Activated T-helper 2 cell treated with anti-CD3 and anti-CD28 coated beads, Interferon-gamma antibody, Interleukin-2, Interleukin-4, amounts not matched to agents 10 μg/mL and 5 μg/mL and 100 μg/mL, durations not matched to agents 14 hours and 24 hours and 36 hours (primary cell): ENCODE results near the gene MTMR2. TPM values are rescaled to one million over a fixed set of nuclear protein-coding genes. Genes with fewer than 3 reads are reported as not detected.
A peak's percentile ranks its signal among the peaks of the same experiment; 100 is the strongest.
"Not testable (repeated sequence)": the region's sequence is repeated elsewhere in the genome, so short reads cannot be mapped to it uniquely, and the experiment has no call there.

Source experiments
- DNase-seq: peaks from one replicate; pipeline ENCODE4 v3.0.0; 2021; ENCODE audit warnings: low spot score
- H3K27ac Mint-ChIP-seq: one replicate; pipeline ENCODE4 v1.8.0; 2021; ENCODE audit warnings: mixed read lengths
- H3K27me3 Mint-ChIP-seq: one replicate; pipeline ENCODE4 v1.8.0; 2021; ENCODE audit warnings: low read depth, mixed read lengths
- H3K36me3 Mint-ChIP-seq: one replicate; pipeline ENCODE4 v1.8.0; 2021; ENCODE audit warnings: low read depth, mixed read lengths
- H3K4me1 Mint-ChIP-seq: one replicate; pipeline ENCODE4 v1.8.0; 2021; ENCODE audit warnings: low read depth, mixed read lengths
- H3K4me3 Mint-ChIP-seq: one replicate; pipeline ENCODE4 v1.8.0; 2021; ENCODE audit warnings: low read depth, mild to moderate bottlenecking, moderate library complexity, mixed read lengths
- H3K9me3 Mint-ChIP-seq: one replicate; pipeline ENCODE4 v1.8.0; 2021; ENCODE audit warnings: mixed read lengths
- intact Hi-C: fragments of 100-400 bp; cut with micrococcal nuclease; formaldehyde crosslinking; loops from one replicate; pipeline ENCODE4 v1.15.1; 2023
- total RNA-seq: library from RNA; stranded (reverse); gene quantifications from 2 replicates; pipeline ENCODE4 v1.2.3, GENCODE V29; 2022

MTMR2 gene
- total RNA-seq, 1 donor from 2014 or later: 45.4 TPM

DNA sequence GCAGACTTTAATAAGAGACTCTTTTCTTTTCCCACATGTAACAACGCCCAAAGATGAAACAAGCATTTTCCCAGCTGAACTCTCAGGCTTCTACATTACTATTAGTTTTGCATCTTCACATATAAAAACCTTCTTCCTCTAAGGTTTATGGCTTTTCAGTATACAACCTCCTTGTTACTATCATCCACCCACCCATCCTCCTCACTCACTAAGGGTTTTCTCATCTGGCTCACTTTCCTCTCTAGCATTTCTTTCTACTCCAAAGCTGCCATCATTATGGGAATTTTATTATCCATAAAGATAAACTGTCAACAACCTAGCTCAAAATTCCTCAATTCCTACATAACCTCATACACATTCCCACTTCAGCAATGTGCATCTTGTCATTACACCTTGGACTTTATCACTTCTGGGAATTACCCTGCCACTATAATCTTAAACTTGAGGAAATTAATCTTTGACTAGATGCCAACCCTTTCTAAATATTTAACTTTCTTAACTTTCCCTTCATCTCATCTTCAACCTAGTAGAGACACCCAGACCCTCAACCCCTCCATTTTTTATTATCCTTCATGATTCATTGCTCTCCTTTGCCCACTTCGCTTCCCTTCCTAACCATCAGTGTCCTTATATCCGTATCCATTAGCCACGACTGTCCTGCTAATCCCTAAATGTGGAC is 30.9 kb downstream of the MTMR2 start:
- intact Hi-C loops: no loop called here
- no peak for DNase-seq
- no peak overlapping the region for H3K4me3 Mint-ChIP-seq
- H3K27me3 Mint-ChIP-seq: no peaks in the 10 kb centered on the region
- no peak overlapping the region for H3K27ac Mint-ChIP-seq
- no peaks in the 10 kb centered on the region for H3K9me3 Mint-ChIP-seq
- H3K36me3 Mint-ChIP-seq: no peaks in the 10 kb centered on the region
- H3K4me1 Mint-ChIP-seq: peaks cover 4% of the 10 kb centered on the region

DNA sequence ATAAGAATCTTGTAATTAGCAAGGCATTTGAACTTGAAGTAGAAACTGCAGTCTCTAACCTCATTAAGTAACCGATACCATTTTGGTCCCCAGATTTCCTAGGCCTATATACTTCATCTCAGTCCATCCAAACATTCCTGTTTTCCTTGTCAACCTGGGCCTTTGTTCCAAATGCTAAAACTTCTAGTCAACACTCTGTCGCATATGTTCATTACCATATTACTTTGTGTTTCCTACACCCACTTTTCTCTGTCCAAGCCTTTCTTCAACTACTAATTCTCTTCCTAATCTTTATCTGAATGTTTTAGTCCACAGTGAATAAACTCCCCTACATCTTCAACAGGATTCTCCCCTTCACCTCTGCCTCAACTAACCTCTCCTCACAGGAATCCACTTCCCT is 31.4 kb downstream of the MTMR2 start:
- DNase-seq: no peak
- peaks cover 4% of the 10 kb centered on the region for H3K4me1 Mint-ChIP-seq
- H3K4me3 Mint-ChIP-seq: no peak overlapping the region
- no peaks in the 10 kb centered on the region for H3K27me3 Mint-ChIP-seq
- intact Hi-C loops: no loop called here
- no peaks in the 10 kb centered on the region for H3K9me3 Mint-ChIP-seq
- H3K36me3 Mint-ChIP-seq: no peaks in the 10 kb centered on the region
- H3K27ac Mint-ChIP-seq: no peak overlapping the region

DNA sequence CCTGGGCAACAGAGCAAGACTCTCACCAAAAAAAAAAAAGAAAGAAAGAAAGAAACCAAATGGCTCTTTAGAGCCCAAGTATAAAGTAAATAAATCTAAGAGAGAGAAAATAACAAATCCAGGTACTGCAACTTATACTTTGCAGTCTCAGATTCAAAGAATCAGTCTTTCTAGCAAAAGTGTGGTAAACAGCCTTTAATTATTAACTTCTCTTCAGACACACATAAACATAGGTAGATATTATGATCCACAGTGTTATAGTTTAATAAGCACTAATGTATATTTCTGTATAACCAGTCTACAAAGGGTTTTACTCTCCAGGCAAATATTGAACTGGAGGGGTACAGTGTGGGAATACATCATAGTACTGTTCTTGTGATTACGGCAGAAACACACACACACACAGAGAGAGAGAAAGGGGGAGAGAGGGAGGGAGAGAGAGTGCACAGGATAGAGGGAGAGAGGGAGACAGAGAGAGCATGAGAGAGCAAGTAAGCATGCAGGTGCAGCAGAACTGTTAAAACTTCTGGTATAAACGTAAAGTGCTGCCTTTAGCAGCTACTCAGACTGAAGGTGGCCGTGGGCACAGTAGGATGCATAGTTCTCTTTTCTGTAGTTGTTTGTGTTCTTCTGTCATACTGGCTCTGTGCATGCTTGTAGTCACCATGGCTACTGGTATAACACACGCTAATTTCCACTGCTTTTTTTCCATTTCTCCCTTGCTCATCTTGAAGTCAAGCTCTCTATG is 32.3 kb downstream of the MTMR2 start:
- no peaks in the 10 kb centered on the region for H3K9me3 Mint-ChIP-seq
- intact Hi-C loops: no loop called here
- H3K4me3 Mint-ChIP-seq: no peak overlapping the region
- H3K27ac Mint-ChIP-seq: no peak overlapping the region
- peaks cover 4% of the 10 kb centered on the region for H3K4me1 Mint-ChIP-seq
- DNase-seq: no peak
- H3K36me3 Mint-ChIP-seq: no peaks in the 10 kb centered on the region
- H3K27me3 Mint-ChIP-seq: no peaks in the 10 kb centered on the region

DNA sequence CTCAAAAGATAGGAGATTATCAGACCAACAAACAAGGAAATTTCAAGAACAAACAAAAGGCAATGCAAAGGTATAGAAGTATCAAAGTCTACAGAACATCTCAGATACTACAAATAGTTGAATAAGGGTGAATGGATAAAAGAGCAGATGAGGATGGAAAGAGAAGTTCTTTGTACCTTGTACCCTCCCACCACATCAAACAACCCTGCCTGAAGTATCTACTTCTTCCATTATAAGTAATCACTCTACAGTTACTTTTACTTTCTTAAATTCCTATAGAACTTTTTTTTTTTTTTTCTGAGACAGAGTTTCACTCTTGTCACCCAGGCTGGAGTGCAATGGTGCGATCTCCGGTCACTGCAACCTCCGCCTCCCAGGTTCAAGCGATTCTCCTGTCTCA is 35.1 kb downstream of the MTMR2 start:
- H3K27ac Mint-ChIP-seq: no peak overlapping the region
- intact Hi-C loops: no loop called here
- H3K9me3 Mint-ChIP-seq: no peaks in the 10 kb centered on the region
- DNase-seq: no peak
- no peaks in the 10 kb centered on the region for H3K27me3 Mint-ChIP-seq
- no peak overlapping the region for H3K4me3 Mint-ChIP-seq
- no peaks in the 10 kb centered on the region for H3K4me1 Mint-ChIP-seq
- H3K36me3 Mint-ChIP-seq: peaks cover 7% of the 10 kb centered on the region

DNA sequence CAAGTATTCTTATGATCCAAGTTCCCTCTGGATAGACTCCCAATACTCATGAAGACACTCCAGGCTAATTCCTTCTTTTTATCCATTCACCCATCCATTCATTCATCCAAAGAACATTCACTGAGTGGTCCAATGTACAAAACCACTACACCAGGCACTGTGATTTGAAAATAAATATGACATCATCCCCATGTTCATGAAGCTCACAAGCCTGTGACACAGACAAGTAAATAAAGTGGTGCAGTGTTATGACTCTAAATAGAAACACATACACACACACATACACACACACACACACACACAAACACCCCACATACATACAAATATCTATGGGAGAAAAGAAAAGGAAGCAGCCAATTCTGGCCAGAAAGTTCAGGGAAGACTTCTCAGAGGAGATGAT is 35.5 kb downstream of the MTMR2 start:
- no peaks in the 10 kb centered on the region for H3K27me3 Mint-ChIP-seq
- no peak overlapping the region for H3K27ac Mint-ChIP-seq
- H3K36me3 Mint-ChIP-seq: peaks cover 7% of the 10 kb centered on the region
- H3K4me3 Mint-ChIP-seq: no peak overlapping the region
- DNase-seq: no peak
- no peaks in the 10 kb centered on the region for H3K9me3 Mint-ChIP-seq
- intact Hi-C loops: no loop called here
- no peaks in the 10 kb centered on the region for H3K4me1 Mint-ChIP-seq

DNA sequence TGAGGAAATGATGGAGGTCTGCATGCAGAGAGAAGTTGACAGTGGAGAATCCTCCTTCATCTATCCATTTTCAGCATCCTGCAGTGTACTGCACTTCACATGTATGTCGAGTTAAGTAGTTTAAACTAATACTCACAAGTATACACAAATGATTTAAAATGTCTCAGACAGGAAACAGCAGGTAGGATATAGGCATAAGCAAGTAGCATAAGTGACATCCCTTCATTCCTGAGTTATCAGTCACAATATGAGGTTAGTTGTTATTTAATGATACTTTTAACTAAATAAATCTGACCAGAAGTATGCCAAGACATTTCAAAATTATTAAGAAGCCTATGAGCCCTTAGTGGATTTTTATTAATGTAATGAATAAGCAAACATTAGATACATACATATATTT is 37.4 kb downstream of the MTMR2 start:
- no peak for DNase-seq
- Mint-ChIP-seq H3K27me3 (no peaks in the 10 kb centered on the region), H3K4me3 (no peak overlapping the region), H3K27ac (no peak overlapping the region), H3K4me1 (no peaks in the 10 kb centered on the region), H3K36me3 (peaks cover 10% of the 10 kb centered on the region), H3K9me3 (no peaks in the 10 kb centered on the region)
- intact Hi-C loops: no loop called here

DNA sequence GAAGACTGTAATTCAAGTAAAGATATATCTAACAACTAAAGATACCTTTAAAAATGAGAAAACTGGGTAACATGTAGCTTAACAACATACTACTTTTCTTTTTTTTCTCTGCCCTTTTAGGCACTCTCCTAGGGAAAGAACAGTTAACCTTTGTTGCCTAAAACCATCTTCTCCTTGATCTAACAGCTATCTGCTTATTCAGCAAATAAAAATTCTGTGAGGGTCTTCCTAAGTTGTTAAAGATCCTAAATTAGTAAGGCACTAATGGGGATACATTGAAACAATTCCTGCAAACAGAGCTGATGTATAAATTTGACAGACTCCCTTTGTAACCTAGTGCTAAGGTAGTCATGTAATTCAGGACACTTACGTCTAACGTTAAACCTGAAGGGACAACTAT is 39.1 kb downstream of the MTMR2 start:
- peaks cover 10% of the 10 kb centered on the region for H3K36me3 Mint-ChIP-seq
- H3K4me1 Mint-ChIP-seq: no peaks in the 10 kb centered on the region
- H3K27ac Mint-ChIP-seq: no peak overlapping the region
- H3K27me3 Mint-ChIP-seq: no peaks in the 10 kb centered on the region
- H3K9me3 Mint-ChIP-seq: no peaks in the 10 kb centered on the region
- no peak for DNase-seq
- intact Hi-C loops: no loop called here
- no peak overlapping the region for H3K4me3 Mint-ChIP-seq

DNA sequence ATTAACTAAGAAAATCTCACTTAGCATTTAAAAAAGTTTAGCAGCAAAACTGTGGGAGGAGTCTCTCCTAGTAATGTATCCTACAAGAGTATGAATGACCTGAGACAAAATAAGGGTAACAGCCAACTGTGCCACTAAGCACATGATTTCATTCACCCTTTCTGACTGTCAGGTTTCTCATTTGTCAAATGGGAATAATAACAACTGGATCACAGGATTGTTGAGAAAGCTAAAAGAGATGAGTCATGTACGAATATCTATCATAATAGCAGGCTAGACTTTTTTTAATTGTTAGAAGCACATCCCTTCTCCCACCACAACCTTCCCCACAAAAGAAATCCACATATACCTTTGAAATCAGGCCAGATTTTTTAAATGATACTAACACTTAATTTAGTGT is 39.5 kb downstream of the MTMR2 start:
- no peaks in the 10 kb centered on the region for H3K27me3 Mint-ChIP-seq
- no peak overlapping the region for H3K4me3 Mint-ChIP-seq
- peaks cover 10% of the 10 kb centered on the region for H3K36me3 Mint-ChIP-seq
- intact Hi-C loops: no loop called here
- H3K9me3 Mint-ChIP-seq: no peaks in the 10 kb centered on the region
- H3K4me1 Mint-ChIP-seq: no peaks in the 10 kb centered on the region
- no peak for DNase-seq
- H3K27ac Mint-ChIP-seq: no peak overlapping the region

DNA sequence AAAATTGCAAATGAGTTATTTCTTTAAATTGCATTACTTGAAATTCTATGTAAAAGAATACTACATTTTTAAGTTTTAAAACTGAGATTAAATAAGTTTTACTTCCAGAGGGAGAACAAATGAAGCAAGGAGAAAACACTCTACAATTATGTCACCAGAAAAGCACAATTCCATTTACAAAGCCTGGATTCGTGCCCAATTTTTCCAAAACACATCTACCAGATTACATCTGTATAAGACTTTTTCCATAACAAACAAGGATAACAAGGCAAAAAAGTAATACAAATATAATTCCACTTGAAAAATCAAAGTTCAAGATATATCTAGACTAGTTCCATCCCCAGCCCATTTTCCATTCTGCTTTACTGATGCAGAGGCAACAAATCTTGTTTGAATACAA is 40.5 kb downstream of the MTMR2 start:
- H3K9me3 Mint-ChIP-seq: no peaks in the 10 kb centered on the region
- no peak overlapping the region for H3K27ac Mint-ChIP-seq
- H3K36me3 Mint-ChIP-seq: peaks cover 10% of the 10 kb centered on the region
- H3K4me1 Mint-ChIP-seq: no peaks in the 10 kb centered on the region
- intact Hi-C loops: no loop called here
- no peak for DNase-seq
- no peaks in the 10 kb centered on the region for H3K27me3 Mint-ChIP-seq
- no peak overlapping the region for H3K4me3 Mint-ChIP-seq

DNA sequence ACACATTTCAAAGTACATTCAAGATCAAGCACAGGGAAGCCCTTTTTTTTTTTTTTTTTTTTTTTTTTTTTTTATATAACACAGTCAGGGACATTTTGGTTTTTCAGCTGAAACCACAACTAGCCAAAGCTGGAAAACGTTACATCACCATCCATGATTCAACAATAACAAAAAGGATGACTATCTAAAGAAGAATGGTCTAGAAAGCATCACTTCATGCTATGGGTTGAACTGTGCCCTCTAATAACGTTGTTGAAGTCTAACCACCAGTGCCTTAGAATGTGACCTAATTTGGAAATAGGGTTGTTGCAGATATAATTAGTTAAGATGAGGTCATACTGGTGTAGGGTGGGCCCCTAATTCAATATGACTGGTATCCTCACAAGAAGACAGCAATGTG is 46.6 kb downstream of the MTMR2 start:
- H3K27me3 Mint-ChIP-seq: no peaks in the 10 kb centered on the region
- H3K36me3 Mint-ChIP-seq: peaks cover 14% of the 10 kb centered on the region
- peak overlapping the region; percentile 25 for H3K27ac Mint-ChIP-seq
- peaks cover 3% of the 10 kb centered on the region for H3K4me1 Mint-ChIP-seq
- no peak for DNase-seq
- no peak overlapping the region for H3K4me3 Mint-ChIP-seq
- intact Hi-C loops: no loop called here
- peaks cover 5% of the 10 kb centered on the region for H3K9me3 Mint-ChIP-seq

DNA sequence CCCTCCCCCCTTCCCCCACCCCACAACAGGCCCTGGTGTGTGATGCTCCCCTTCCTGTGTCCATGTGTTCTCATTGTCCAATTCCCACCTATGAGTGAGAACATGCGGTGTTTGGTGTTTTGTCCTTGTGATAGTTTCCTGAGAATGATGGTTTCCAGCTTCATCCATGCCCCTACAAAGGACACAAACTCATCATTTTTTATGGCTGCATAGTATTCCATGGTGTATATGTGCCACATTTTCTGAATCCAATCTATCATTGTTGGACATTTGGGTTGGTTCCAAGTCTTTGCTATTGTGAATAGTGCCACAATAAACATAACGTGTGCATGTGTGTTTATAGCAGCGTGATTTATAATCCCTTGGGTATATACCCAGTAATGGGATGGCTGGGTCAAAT is 53.0 kb downstream of the MTMR2 start:
- H3K27ac Mint-ChIP-seq, DNase-seq, intact Hi-C loops, H3K4me1 Mint-ChIP-seq, H3K27me3 Mint-ChIP-seq, H3K4me3 Mint-ChIP-seq, H3K9me3 Mint-ChIP-seq, H3K36me3 Mint-ChIP-seq: not testable (repeated sequence)

DNA sequence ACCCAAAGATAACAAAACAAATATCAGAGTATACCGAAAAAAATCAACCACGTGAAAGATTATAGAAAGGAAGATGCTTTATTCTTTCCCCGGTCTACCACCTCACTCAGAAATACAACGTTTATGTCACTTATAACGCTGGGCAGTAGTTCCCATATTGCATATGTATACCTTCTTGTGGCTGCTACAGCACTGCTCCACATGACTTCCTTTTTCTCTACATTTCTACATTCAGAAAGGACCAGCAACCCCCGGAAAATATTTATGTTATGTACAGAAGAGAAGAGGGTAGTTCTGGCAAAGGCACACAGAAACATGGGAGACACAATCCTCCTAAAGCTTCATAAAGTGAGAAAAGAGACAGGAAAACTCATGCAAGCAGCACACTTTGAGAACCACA is 56.8 kb downstream of the MTMR2 start:
- peaks cover 4% of the 10 kb centered on the region for H3K9me3 Mint-ChIP-seq

DNA sequence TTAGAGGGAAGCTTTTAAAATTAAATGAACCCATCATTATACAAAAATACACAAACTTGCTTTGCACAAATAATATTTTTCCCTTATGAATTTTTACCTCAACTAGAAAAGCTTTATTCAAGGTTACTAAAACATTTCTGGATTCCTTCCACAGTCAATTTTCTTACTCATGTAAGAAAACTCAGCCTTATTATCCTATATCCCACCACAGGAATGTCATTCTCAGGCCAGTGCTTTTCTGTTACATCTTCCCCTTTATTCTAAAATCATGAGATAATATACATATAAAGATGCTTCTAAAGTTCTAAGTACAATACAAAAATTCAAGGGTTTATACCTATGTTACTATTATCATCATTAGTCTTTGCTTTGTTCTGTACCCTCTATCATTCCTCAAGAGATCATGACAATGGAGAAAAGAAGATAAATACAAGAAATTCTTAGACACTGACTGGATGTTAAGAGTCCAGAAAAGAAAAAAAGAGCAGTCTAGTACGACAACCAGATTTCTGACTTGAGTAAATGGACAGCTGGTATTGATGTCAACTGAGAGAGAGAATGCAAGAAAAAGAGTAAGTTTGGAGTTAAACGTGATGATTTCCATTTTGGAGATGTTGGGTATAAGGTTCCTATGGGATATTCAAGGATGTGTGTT is 60.3 kb downstream of the MTMR2 start:
- intact Hi-C loops: no loop called here
- H3K4me3 Mint-ChIP-seq: no peak overlapping the region
- H3K4me1 Mint-ChIP-seq: peaks cover 2% of the 10 kb centered on the region
- no peaks in the 10 kb centered on the region for H3K27me3 Mint-ChIP-seq
- H3K27ac Mint-ChIP-seq: no peak overlapping the region
- peaks cover 8% of the 10 kb centered on the region for H3K36me3 Mint-ChIP-seq
- H3K9me3 Mint-ChIP-seq: no peaks in the 10 kb centered on the region
- no peak for DNase-seq

More for the DNA sequence above, 56.8 kb downstream of the MTMR2 start:
- Mint-ChIP-seq H3K36me3 (peaks cover 5% of the 10 kb centered on the region), H3K27ac (no peak overlapping the region), H3K4me1 (no peaks in the 10 kb centered on the region), H3K27me3 (no peaks in the 10 kb centered on the region), H3K4me3 (no peak overlapping the region)
- intact Hi-C loops: no loop called here
- no peak for DNase-seq
